PC-3 (cell line): ENCODE data around the gene RHBDD1. TPM values are rescaled to one million over a fixed set of nuclear protein-coding genes. Genes with fewer than 3 reads are reported as not detected.
A peak's percentile ranks its signal among the peaks of the same experiment; 100 is the strongest.

ENCODE experiments used
- ATAC-seq: fragments of 200-7000 bp; cut with Tn5 transposase; 2 replicates; pipeline ENCODE4 v1.9.1; 2020; ENCODE audit warnings: mild to moderate bottlenecking, moderate library complexity
- BruUV-seq: library from RNA; stranded (reverse); fragments of 400-500 nt; replicated peaks from 2 replicates; lab custom pipeline; 2021; lab: Mats Ljungman, UMichigan
- CTCF ChIA-PET: fragments of 300-600 bp; sonication (Branson Sonifier 250); formaldehyde crosslinking; loops from one replicate; lab custom pipeline; 2022; ENCODE audit warnings: antibody characterized with exemption; lab: Charles Lee
- POLR2A ChIA-PET: fragments of 300-600 bp; sonication (Branson Sonifier 250); formaldehyde crosslinking; loops from one replicate; lab custom pipeline; 2022; ENCODE audit warnings: antibody characterized with exemption; ENCODE audit not compliant: unreplicated experiment; lab: Charles Lee
- DNase-seq: peaks from one replicate; pipeline ENCODE4 v3.0.0-alpha.2; 2015
- H2AFZ ChIP-seq: fragments of 300-600 bp; sonication (generic); 2 replicates; pipeline ENCODE4 v1.6.0; 2016; ENCODE audit warnings: antibody characterized with exemption, low read length
- H3F3A ChIP-seq: fragments of 300-600 bp; sonication (generic); one replicate; pipeline ENCODE4 v1.6.0; 2017; ENCODE audit warnings: antibody characterized with exemption, low read length, control low read depth, mild to moderate bottlenecking; ENCODE audit not compliant: unreplicated experiment
- H3K27ac ChIP-seq: fragments of 300-600 bp; sonication (generic); 2 replicates; pipeline ENCODE4 v1.5.1; 2016; ENCODE audit warnings: mild to moderate bottlenecking, low read length
- H3K27me3 ChIP-seq: fragments of 300-600 bp; sonication (generic); 2 replicates; pipeline ENCODE4 v1.6.1; 2016; ENCODE audit warnings: low read length, mixed read lengths
- H3K36me3 ChIP-seq: fragments of 300-600 bp; sonication (generic); 2 replicates; pipeline ENCODE4 v1.6.1; 2016; ENCODE audit warnings: low read depth, mixed run types, low read length, mixed read lengths
- H3K4me1 ChIP-seq: fragments of 300-600 bp; sonication (generic); 2 replicates; pipeline ENCODE4 v1.5.1; 2016; ENCODE audit warnings: low read length; ENCODE audit not compliant: insufficient read depth
- H3K4me2 ChIP-seq: fragments of 300-600 bp; sonication (generic); 2 replicates; pipeline ENCODE4 v1.6.0; 2016; ENCODE audit warnings: low read length
- H3K4me3 ChIP-seq: fragments of 300-600 bp; sonication (generic); 2 replicates; pipeline ENCODE4 v1.5.1; 2016; ENCODE audit warnings: mild to moderate bottlenecking, low read length, mixed read lengths
- H3K79me2 ChIP-seq: fragments of 300-600 bp; sonication (generic); 2 replicates; pipeline ENCODE4 v1.6.1; 2017; ENCODE audit warnings: low read length, mixed read lengths
- H3K9ac ChIP-seq: fragments of 300-600 bp; sonication (generic); 2 replicates; pipeline ENCODE4 v1.6.0; 2016; ENCODE audit warnings: mild to moderate bottlenecking, low read length
- H3K9me2 ChIP-seq: fragments of 300-600 bp; sonication (generic); replicated peaks from 2 replicates; pipeline ENCODE4 v1.6.1; 2016; ENCODE audit warnings: mixed run types, low read length, mixed read lengths
- H3K9me3 ChIP-seq: fragments of 300-600 bp; sonication (generic); 2 replicates; pipeline ENCODE4 v1.6.1; 2016; ENCODE audit warnings: low read length, mixed read lengths
- H4K20me1 ChIP-seq: fragments of 300-600 bp; sonication (generic); 2 replicates; pipeline ENCODE4 v1.6.1; 2016; ENCODE audit warnings: low read length, mixed read lengths
- EZH2 ChIP-seq: fragments of 300-600 bp; sonication (generic); IDR thresholded peaks from one replicate; pipeline ENCODE4 v1.6.1; 2017; ENCODE audit warnings: antibody characterized with exemption, mild to moderate bottlenecking, low read length; ENCODE audit not compliant: unreplicated experiment
- EZH2phosphoT487 ChIP-seq: fragments of 300-600 bp; sonication (generic); IDR thresholded peaks from 2 replicates; pipeline ENCODE4 v1.6.1; 2018; ENCODE audit warnings: mild to moderate bottlenecking, antibody characterized with exemption, low read length, borderline replicate concordance
- intact Hi-C: fragments of 100-400 bp; cut with micrococcal nuclease; formaldehyde crosslinking; loops from 2 replicates; pipeline ENCODE4 v1.9.0; 2023
- total RNA-seq: library from RNA; depleted of rRNA; stranded (reverse); fragments of >200 nt; gene quantifications from 2 replicates; pipeline ENCODE4 v1.2.3, GENCODE V29; 2014
- TF ChIP-seq, protein P1 (sequence below): fragments of 300-600 bp; sonication (generic); conservative IDR thresholded peaks from 2 replicates; pipeline ENCODE4 v1.5.1; 2017; ENCODE audit warnings: antibody characterized with exemption, low read depth, mild to moderate bottlenecking, low read length

RHBDD1 gene
- total RNA-seq, 1 experiment from 2014 or later = 9.1 TPM

- H2AFZ ChIP-seq = no peak overlapping the region
- no peaks in the 10 kb centered on the region for H3K27me3 ChIP-seq
- H3K9me2 ChIP-seq = no peaks in the 10 kb centered on the region
- H3K4me2 ChIP-seq = no peak overlapping the region
- H3K9ac ChIP-seq = no peak overlapping the region
- no peaks in the 10 kb centered on the region for H3K36me3 ChIP-seq
- H3K4me3 ChIP-seq = no peak overlapping the region
- no peaks in the 10 kb centered on the region for H4K20me1 ChIP-seq
- H3K79me2 ChIP-seq = no peaks in the 10 kb centered on the region
- CTCF ChIA-PET = no interaction called here
- intact Hi-C loops = no loop called here
- H3K4me1 ChIP-seq = no peaks in the 10 kb centered on the region
- no peak for ATAC-seq
- no peaks in the 10 kb centered on the region for H3K9me3 ChIP-seq
- no peaks in the 10 kb centered on the region for H3F3A ChIP-seq
- DNase-seq = no peak
- H3K27ac ChIP-seq = no peak overlapping the region
- POLR2A ChIA-PET = no interaction called here
- no TSS peak for BruUV-seq
- TF ChIP-seq, protein P1, sequence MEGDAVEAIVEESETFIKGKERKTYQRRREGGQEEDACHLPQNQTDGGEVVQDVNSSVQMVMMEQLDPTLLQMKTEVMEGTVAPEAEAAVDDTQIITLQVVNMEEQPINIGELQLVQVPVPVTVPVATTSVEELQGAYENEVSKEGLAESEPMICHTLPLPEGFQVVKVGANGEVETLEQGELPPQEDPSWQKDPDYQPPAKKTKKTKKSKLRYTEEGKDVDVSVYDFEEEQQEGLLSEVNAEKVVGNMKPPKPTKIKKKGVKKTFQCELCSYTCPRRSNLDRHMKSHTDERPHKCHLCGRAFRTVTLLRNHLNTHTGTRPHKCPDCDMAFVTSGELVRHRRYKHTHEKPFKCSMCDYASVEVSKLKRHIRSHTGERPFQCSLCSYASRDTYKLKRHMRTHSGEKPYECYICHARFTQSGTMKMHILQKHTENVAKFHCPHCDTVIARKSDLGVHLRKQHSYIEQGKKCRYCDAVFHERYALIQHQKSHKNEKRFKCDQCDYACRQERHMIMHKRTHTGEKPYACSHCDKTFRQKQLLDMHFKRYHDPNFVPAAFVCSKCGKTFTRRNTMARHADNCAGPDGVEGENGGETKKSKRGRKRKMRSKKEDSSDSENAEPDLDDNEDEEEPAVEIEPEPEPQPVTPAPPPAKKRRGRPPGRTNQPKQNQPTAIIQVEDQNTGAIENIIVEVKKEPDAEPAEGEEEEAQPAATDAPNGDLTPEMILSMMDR = no peak
These were observed 29.9 kb downstream of the RHBDD1 start for GRCh38 chr2:226865710-226866109.

DNA sequence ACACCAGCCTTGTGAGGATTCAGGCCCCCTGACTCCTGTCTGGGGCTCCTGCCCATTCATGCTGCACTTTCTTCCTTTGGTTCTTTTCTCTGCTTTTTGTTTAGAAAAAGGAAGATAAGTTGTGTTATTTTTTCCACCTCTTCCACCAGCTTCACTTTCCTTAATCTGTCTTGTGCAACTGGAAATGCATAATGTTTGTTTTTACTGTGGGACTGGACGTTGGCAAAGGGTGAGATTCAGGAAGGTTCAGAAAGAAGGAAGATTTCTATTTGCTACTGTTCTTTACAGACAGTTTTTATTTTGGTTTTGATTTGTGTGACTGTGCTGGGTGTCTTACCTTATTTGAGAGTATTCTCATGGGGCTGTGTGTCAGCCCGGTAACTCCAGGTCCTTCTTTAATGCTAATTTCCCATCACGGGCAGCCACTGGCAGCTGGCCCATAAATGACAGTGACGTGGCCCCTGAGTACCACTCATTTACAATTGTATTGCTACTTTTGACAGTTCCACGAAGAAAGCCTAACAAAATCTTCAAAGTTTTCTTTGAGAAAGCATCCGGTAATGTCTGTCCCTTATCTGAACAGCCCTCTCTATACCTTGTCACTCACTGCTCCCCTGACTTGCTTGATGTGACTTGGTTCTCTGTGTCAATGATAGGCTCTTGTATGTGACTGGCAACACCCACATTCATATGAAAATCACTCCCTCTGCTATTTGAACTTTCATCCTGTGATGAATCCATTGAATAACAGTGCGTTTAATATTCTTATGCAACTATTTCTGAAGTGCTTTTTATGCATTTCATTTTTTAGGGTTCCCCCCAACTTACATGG lies 32.7 kb downstream of the RHBDD1 start:
- ChIA-PET POLR2A (no interaction called here), CTCF (interaction anchor here (0.6 kb wide), 1 partner anchor 979 kb away, joined by 4 read pairs; no protein-coding TSS in a partner anchor)
- Histone ChIP-seq H3K27me3 (no peaks in the 10 kb centered on the region), H3K36me3 (no peaks in the 10 kb centered on the region), H3F3A (no peaks in the 10 kb centered on the region), H3K4me2 (no peak overlapping the region), H3K9me3 (no peaks in the 10 kb centered on the region), H3K9me2 (no peaks in the 10 kb centered on the region), H2AFZ (no peak overlapping the region), H3K4me3 (no peak overlapping the region), H3K79me2 (no peaks in the 10 kb centered on the region), H3K27ac (no peak overlapping the region), H3K9ac (no peak overlapping the region), H3K4me1 (0 out of 2 replicates have a peak, but pooled peaks cover 6% of the 10 kb centered on the region), H4K20me1 (no peaks in the 10 kb centered on the region)
- DNase-seq = no peak
- BruUV-seq = no TSS peak
- TF ChIP-seq, protein P1 = no peak
- no peak for TF ChIP-seq EZH2
- TF ChIP-seq EZH2phosphoT487 = no peak
- ATAC-seq = no peak
- intact Hi-C loops = loop anchor here (1.0 to 2.0 kb wide), 3 partner anchors 30 to 110 kb away; no protein-coding TSS in a partner anchor

- CTCF ChIA-PET = interaction anchor here (0.6 kb wide), 2 partner anchors 980 to 1204 kb away, joined by 3 to 4 read pairs; no protein-coding TSS in a partner anchor
- TF ChIP-seq EZH2phosphoT487 (no peak), EZH2 (no peak)
- TF ChIP-seq, protein P1 = no peak
- intact Hi-C loops = loop anchor here (1.0 to 2.0 kb wide), 3 partner anchors 31 to 109 kb away; no protein-coding TSS in a partner anchor
- Histone ChIP-seq H3K79me2 (no peaks in the 10 kb centered on the region), H3K36me3 (no peaks in the 10 kb centered on the region), H3K27ac (no peak overlapping the region), H3F3A (no peaks in the 10 kb centered on the region), H3K27me3 (no peaks in the 10 kb centered on the region), H3K9ac (no peak overlapping the region), H2AFZ (no peak overlapping the region), H3K9me2 (no peaks in the 10 kb centered on the region), H3K4me3 (no peak overlapping the region), H3K9me3 (no peaks in the 10 kb centered on the region), H4K20me1 (no peaks in the 10 kb centered on the region), H3K4me1 (0 out of 2 replicates have a peak, but pooled peaks cover 7% of the 10 kb centered on the region), H3K4me2 (no peak overlapping the region)
- peak; percentile 86 for ATAC-seq
- BruUV-seq = no TSS peak
- POLR2A ChIA-PET = no interaction called here
- DNase-seq = peak; percentile 36
These were observed 33.5 kb downstream of the RHBDD1 start for GRCh38 chr2:226869371-226869770.
